Brain microvascular endothelial cell (primary cell): ENCODE data around the gene LFNG.

Experiments used
- DNase-seq: peaks from one replicate; pipeline ENCODE4 v3.0.0-alpha.2; 2020
- H3K27ac ChIP-seq: fragments of 250-450 bp; sonication (Bioruptor Pico); 2 replicates; pipeline ENCODE4 v1.5.1; 2020; ENCODE audit warnings: mild to moderate bottlenecking, moderate library complexity
- H3K27me3 ChIP-seq: fragments of 250-450 bp; sonication (Bioruptor Pico); replicated peaks from 2 replicates; pipeline ENCODE4 v1.5.1; 2020; ENCODE audit warnings: mild to moderate bottlenecking
- H3K36me3 ChIP-seq: fragments of 250-450 bp; sonication (Bioruptor Pico); replicated peaks from 2 replicates; pipeline ENCODE4 v1.5.1; 2020; ENCODE audit warnings: mild to moderate bottlenecking
- H3K4me3 ChIP-seq: 2 replicates; pipeline ENCODE4 v1.5.1; 2011; ENCODE audit warnings: low read depth, mild to moderate bottlenecking, control low read depth, low read length, moderate library complexity
- in situ Hi-C: cut with HindIII; loops from 2 replicates; pipeline ENCODE4 v1.10.0; 2017; ENCODE audit warnings: low sequenced_read_pairs, low pct_ligation_motif_present
- TF ChIP-seq, protein P1 (sequence below): IDR thresholded peaks from 2 replicates; pipeline ENCODE4 v1.5.1; 2011; ENCODE audit warnings: low read depth, mild to moderate bottlenecking, moderate library complexity, low read length, control low read depth, inconsistent platforms; ENCODE audit errors: missing control alignments

Gene LFNG

DNA sequence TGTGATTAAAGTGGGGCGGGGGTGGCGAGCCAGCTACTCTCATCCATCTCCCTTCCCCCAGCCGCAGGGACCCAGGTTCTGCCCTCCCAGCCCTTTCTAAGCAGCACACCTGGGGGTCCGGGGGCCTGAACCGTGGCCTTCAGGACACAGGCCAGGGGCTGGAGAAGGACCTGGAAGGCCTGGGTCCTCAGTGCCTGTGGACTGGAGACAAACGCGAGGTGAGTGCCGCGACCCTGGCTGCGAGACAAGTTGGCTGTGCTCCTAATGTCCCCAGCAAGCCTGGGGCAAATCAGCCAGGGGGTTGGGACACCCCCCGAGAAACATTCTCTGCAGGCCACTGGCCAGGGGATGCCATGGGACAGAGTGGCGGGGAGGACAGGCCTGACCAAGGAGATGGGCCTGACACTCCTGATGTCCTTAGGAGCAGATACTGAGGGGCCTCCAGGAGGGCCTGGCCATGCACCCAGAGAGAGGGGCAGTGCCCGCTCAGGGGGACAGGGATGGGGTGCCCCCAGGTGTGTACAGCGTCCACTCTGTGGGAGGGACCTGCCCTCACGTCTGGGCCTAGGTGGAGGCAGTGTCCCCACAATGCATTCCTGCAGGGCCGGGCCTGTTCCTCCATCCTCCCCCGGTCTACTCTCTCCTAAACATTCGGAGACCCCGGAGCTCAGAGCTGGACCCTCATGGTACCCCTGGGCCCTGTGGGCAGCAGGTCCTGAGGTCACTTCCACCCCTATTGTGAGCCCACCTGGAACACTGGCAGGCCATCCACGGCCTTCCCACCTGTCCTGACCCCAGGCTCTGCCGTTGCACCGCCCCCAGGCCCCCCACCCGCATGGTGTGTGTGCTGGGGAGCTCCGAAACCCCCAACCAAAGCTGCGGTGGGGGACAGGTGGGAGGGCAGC lies 22.7 kb downstream of the LFNG start:
- in situ Hi-C loops = no loop called here
- Histone ChIP-seq H3K36me3 (peaks cover 43% of the 10 kb centered on the region), H3K27me3 (no peaks in the 10 kb centered on the region), H3K4me3 (no peak overlapping the region), H3K27ac (no peak overlapping the region)
- TF ChIP-seq, protein P1, sequence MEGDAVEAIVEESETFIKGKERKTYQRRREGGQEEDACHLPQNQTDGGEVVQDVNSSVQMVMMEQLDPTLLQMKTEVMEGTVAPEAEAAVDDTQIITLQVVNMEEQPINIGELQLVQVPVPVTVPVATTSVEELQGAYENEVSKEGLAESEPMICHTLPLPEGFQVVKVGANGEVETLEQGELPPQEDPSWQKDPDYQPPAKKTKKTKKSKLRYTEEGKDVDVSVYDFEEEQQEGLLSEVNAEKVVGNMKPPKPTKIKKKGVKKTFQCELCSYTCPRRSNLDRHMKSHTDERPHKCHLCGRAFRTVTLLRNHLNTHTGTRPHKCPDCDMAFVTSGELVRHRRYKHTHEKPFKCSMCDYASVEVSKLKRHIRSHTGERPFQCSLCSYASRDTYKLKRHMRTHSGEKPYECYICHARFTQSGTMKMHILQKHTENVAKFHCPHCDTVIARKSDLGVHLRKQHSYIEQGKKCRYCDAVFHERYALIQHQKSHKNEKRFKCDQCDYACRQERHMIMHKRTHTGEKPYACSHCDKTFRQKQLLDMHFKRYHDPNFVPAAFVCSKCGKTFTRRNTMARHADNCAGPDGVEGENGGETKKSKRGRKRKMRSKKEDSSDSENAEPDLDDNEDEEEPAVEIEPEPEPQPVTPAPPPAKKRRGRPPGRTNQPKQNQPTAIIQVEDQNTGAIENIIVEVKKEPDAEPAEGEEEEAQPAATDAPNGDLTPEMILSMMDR = no peak
- no peak for DNase-seq

DNA sequence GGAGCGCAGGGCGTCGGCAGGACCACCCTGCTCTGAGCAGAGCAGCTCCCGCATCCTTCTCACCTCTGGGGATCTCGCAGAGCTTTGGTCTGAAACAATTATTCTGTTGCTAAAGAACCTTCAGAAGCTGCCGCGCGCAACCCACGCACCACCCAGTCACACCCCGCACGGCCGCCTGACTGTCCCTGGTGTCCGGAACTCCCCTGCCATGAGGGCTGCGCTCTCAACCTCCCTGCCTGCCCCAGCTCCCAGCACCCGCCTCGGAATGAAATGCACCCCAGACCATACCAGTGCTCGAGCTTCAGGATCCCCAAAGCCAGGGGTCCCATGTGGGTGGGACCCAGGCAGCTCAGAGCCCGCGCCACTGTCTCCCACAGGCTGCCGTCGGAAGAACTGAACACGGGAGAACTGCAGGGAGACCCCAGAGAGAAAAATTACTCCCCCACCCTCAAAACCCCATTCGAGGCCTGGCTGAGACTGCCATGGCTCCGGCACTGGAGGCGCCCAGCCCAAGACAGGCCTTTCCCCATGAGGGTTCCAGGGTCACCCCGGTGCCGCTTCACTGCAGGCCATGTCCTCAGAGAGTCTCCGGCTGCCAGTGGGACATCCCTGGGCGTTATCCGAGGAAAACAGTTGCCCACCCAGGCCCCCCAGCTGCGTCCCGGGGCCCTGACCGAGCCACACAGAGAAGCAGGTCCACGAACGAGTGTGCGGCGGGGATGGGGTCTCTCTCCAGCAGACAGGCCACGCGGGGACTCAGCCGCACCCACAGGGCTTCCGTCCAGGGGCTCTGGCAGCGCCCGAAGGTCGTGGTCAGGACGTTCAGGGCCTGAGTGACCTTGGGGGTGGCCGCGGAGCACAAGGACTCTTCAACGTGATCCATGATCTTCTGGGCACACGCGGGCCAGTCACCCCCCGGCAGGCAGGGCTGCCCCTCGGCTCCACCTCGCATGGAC lies 23.6 kb downstream of the LFNG start:
- no peak for DNase-seq
- Histone ChIP-seq H3K27me3 (no peaks in the 10 kb centered on the region), H3K4me3 (no peak overlapping the region), H3K27ac (no peak overlapping the region), H3K36me3 (peaks cover 44% of the 10 kb centered on the region)
- in situ Hi-C loops = no loop called here
- TF ChIP-seq, protein P1 = no peak

DNA sequence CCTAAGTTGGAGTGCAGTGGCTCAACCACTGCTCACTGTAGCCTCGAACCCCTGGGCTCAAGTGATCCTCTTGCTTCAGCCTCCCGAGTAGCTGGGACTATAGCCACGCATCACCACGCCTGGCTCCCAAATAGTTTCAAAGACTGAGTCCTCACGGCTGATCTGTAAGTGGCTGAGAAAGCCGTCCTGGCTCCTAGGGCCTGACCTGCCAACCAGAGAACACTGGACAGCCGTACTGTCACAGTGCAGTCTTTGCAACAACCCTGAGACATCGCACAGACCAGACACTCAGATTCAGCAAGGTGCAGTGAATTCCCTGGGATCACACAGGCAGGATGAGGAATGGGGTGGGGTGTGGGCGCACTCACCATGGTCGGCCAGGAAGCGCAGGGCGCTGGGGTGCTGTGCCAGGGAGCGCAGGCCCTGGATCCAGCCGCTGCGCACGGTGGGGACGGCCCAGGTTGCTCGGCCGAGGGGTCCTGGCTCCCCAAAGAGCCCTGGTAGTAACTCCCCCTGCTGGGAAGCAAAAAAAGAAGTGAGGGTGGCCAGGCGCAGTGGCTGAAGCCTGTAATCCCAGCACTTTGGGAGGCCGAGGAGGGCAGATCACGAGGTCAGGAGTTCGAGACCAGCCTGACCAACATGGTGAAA lies 25.1 kb downstream of the LFNG start:
- H3K36me3 ChIP-seq = peaks cover 39% of the 10 kb centered on the region

DNA sequence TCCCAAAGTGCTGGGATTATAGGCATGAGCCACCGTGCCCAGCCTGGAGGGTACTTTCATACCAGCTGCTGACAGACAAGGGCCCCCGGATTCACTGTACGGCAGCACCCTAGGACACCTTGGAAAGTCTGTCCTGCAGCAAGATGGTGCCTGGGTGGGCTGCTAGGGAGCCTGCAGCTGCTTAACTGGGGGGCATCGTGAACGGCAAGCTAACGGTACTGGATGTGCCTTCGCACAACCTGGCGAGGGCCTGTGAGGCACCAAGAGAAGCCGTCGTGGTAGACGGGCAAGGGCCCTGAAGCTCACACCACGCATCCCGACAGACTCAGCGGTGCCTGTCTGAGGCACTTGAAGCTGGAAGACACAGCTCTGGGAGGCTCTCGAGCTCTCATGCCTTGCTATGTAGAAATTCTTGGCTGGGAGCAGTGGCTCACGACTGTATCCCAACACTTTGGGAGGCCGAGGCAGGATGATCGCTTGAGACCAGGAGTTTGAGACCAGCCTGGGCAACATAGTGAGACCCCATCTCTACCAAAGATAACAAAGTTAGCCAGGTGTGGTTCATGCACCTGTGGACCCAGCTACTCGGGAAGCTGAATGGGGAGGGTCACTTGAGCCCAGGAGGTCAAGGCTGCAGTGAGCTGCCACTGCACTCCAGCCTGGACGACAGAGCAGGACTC lies 26.3 kb downstream of the LFNG start:
- Histone ChIP-seq H3K4me3 (no peak overlapping the region), H3K36me3 (peaks cover 39% of the 10 kb centered on the region), H3K27ac (no peak overlapping the region), H3K27me3 (no peaks in the 10 kb centered on the region)
- in situ Hi-C loops = no loop called here
- TF ChIP-seq, protein P1 = no peak
- no peak for DNase-seq

More for the DNA sequence above, 25.1 kb downstream of the LFNG start:
- DNase-seq = no peak
- H3K27me3 ChIP-seq = no peaks in the 10 kb centered on the region
- no peak overlapping the region for H3K27ac ChIP-seq
- in situ Hi-C loops = no loop called here
- TF ChIP-seq, protein P1 = no peak
- no peak overlapping the region for H3K4me3 ChIP-seq

DNA sequence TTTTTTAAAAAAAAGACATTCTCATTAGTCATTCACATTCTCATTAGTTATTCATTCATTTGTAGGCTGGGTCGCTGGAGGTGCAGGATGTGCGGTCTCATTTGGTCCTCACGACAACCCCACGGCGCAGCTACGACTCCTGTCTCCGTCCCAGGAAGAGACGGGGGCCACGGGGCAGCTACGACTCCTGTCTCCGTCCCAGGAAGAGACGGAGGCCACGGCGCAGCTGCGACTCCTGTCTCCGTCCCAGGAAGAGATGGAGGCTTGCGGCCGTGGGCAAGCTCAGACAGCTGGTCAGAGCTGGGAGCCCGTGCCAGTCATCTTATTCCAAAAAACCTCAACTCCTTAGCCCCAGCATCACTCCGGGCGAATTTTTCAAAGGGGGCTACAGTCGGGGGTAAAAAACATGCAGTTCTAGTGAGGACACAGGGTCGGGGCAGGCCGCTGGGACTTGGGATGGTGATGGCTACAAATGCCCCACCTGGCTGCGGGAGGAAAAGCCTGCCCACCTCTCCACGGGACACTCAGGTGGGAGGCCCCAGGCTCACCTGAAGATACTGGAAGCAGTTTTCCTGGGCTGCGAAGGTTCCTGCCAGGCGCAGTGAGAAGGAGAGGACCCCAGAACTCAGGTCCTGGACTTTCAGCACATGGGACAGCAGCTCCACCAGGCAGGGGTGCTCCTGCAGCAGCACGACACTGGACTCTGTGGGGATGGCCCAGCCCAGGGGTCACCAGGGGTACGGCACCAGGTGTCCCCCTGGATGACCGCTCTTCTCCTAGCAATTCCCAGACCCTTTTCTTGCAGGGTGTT lies 27.4 kb downstream of the LFNG start:
- no peak overlapping the region for H3K27ac ChIP-seq
- H3K36me3 ChIP-seq = peaks cover 35% of the 10 kb centered on the region
- TF ChIP-seq, protein P1 = no peak
- in situ Hi-C loops = no loop called here
- H3K4me3 ChIP-seq = no peak overlapping the region
- no peaks in the 10 kb centered on the region for H3K27me3 ChIP-seq
- no peak for DNase-seq
